GM12891 (cell line): ENCODE results near the gene ZNF77.
"Not testable (repeated sequence)": the region's sequence is repeated elsewhere in the genome, so short reads cannot be mapped to it uniquely, and the experiment has no call there.

Experiments used
- DNase-seq: peaks from one replicate; pipeline ENCODE4 v3.0.0; 2011; ENCODE audit warnings: low spot score; ENCODE audit not compliant: insufficient read length
- FAIRE-seq: peaks from 2 replicates; lab custom pipeline; 2011; peaks lifted over from hg19 to GRCh38; lab: Jason Lieb, UNC
- PAX5 ChIP-seq: IDR thresholded peaks from 2 replicates; pipeline ENCODE4 v1.6.1; 2011; ENCODE audit warnings: low read length, moderate library complexity, mild to moderate bottlenecking; ENCODE audit not compliant: insufficient read depth, severe bottlenecking
- POLR2A ChIP-seq: IDR thresholded peaks from 2 replicates; pipeline ENCODE4 v1.6.1; 2011; ENCODE audit warnings: low read depth, low read length, control low read depth
- POLR2AphosphoS5 ChIP-seq: IDR thresholded peaks from 2 replicates; pipeline ENCODE4 v1.6.1; 2011; ENCODE audit warnings: low read depth, low read length, control low read depth
- POU2F2 ChIP-seq: IDR thresholded peaks from 2 replicates; pipeline ENCODE4 v1.6.1; 2011; ENCODE audit warnings: low read depth, mild to moderate bottlenecking, control low read depth, low read length, moderate library complexity
- SPI1 ChIP-seq: IDR thresholded peaks from 2 replicates; pipeline ENCODE4 v1.6.1; 2011; ENCODE audit warnings: low read depth, low read length, control low read depth
- TAF1 ChIP-seq: IDR thresholded peaks from 2 replicates; pipeline ENCODE4 v1.6.1; 2011; ENCODE audit warnings: low read depth, low read length, control low read depth

ZNF77 gene

GRCh38 chr19:2900296-2901252 lies 44.2 kb downstream of the ZNF77 start, which contains the start of gene ZNF57:
Gene ZNF57 (plus strand): TSS chr19:2900928. CDS start chr19:2901046, 118 bp downstream.
- no peak for TF ChIP-seq PAX5
- TF ChIP-seq POU2F2: no peak
- TF ChIP-seq POLR2AphosphoS5: no peak
- TF ChIP-seq POLR2A: no peak
- TF ChIP-seq TAF1: no peak
- TF ChIP-seq SPI1: 0 out of 2 replicates have a peak, but pooled peaks have one; percentile 3
- FAIRE-seq (peak; percentile 93), DNase-seq (peak; percentile 96)

DNA sequence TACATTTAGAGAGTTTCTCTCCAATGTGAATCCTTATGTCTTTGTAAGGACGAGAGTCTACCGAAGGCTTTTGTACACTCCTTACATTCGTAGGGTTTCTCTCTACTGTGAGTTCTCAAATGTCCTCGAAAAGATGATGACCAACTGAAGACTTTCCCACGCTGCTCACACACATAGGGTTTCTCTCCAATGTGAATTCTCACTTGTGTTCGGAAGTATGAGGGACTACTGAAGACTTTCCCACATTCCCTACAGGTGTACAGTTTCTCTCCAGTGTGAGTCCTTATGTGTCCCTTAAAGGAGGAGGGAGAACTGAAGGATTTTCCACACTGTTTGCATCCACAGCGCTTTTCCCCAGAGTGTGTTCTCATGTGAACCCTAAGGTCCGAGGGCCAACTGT lies 48.1 kb downstream of the ZNF77 start:
- TF ChIP-seq TAF1 (no peak), PAX5 (no peak), SPI1 (no peak), POLR2AphosphoS5 (no peak), POU2F2 (no peak), POLR2A (no peak)
- DNase-seq (no peak), FAIRE-seq (no peak)

GRCh38 chr19:2890531-2890930 lies 54.2 kb downstream of the ZNF77 start:
- FAIRE-seq, DNase-seq: not testable (repeated sequence)

DNA sequence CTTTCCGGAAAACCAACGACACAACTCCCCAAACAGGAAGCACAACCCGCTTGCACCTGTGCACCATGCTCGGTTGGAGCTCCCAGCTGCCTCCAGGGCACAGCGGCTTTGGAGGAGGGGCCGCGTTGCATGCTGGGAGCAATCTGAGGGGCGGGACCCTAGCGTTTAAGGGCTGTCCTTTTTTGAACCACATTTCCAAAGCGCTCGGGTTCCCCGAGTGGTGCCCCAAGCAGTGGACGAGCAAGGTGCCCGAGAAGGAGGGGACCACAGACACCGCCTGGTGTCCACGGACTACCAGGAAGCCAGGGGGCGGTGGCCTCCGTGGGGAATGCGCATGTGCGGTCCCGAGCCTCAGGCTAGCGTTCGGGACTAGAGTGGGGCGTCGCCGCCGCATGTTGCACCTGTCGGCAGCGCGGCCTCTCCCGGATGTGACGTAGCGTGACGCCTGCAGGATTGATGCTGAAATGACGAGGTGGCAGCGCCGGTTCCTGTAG lies 56.0 kb downstream of the ZNF77 start:
- TF ChIP-seq POU2F2 (no peak), PAX5 (no peak), SPI1 (no peak), POLR2A (no peak), TAF1 (no peak), POLR2AphosphoS5 (no peak)
- no peak for FAIRE-seq
- DNase-seq: no peak

GRCh38 chr19:2887391-2887914 lies 57.3 kb downstream of the ZNF77 start:
- TF ChIP-seq TAF1 (no peak), POLR2A (no peak), POLR2AphosphoS5 (no peak), PAX5 (no peak), POU2F2 (no peak), SPI1 (no peak)
- DNase-seq: no peak
- peak; percentile 72 for FAIRE-seq

- TF ChIP-seq TAF1 (no peak), PAX5 (no peak), POLR2A (no peak), POLR2AphosphoS5 (no peak), POU2F2 (no peak), SPI1 (no peak)
- no peak for FAIRE-seq
- no peak for DNase-seq
Measured at GRCh38 chr19:2885736-2886135, 59.0 kb downstream of the ZNF77 start.

DNA sequence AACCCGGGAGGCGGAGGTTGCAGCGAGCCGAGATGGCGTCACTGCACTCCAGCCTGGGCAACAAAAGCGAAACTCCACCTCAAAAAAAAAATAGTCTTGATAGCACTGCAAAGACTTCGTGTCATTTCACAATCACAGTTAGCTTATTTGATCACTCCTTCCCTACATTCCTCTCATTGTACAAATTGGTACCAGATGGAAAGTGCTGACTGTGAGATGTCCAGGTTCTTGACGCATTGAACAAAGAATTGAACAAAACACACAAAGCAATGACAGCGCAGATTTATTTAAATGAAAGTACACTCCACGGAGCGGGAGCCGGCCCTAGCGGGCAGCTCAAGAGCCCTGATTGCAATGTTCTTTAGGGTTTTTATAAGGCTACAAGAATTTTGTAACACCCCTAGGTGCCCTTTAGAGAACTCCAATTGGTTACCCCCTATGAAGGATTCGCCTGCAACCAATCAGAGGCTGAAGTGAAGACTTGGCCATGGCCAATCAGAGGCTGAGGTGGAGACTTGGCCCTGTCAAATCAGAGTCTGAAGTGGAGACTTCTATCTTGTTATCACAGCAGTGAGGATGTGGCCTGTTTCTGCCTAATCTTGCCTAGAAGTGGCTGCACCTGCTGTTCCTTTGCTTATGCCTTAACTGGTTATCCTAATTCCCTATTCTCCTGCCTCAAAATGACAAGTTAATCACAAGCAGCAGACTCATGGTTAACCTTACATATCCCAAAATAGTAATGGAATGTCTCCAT lies 60.9 kb downstream of the ZNF77 start:
- TF ChIP-seq TAF1 (no peak), POLR2A (no peak), POU2F2 (no peak)

More for the DNA sequence above, 60.9 kb downstream of the ZNF77 start:
- DNase-seq (no peak), FAIRE-seq (no peak)
